ENCODE data around the gene CTNND2. TPM values are rescaled to one million over a fixed set of nuclear protein-coding genes. Genes with fewer than 3 reads are reported as not detected.

Gene CTNND2
- total RNA-seq, 1 donor from 2014 or later = 2.5 TPM

- Mint-ChIP-seq H3K9me3 (ENCODE audit: unreplicated experiment) (peaks cover 4% of the 10 kb centered on the region), H3K27me3 (ENCODE audit: unreplicated experiment) (no peaks in the 10 kb centered on the region), H3K4me3 (ENCODE audit: unreplicated experiment) (no peak overlapping the region), H3K27ac (ENCODE audit: unreplicated experiment) (no peak overlapping the region), H3K4me1 (ENCODE audit: unreplicated experiment) (no peaks in the 10 kb centered on the region), H3K36me3 (ENCODE audit: unreplicated experiment) (no peaks in the 10 kb centered on the region)
- DNase-seq (ENCODE audit: extremely low spot score, unreplicated experiment) = no peak
- TF ChIP-seq CTCF (IDR thresholded peaks at IDR 0.05) = no peak
Observed at GRCh38 chr5:11502783-11503182, 401.5 kb downstream of the CTNND2 start.

- Mint-ChIP-seq H3K9me3 (ENCODE audit: unreplicated experiment) (no peaks in the 10 kb centered on the region), H3K4me1 (ENCODE audit: unreplicated experiment) (no peaks in the 10 kb centered on the region)
Observed at GRCh38 chr5:11497651-11498050, 406.6 kb downstream of the CTNND2 start.

GRCh38 chr5:11496137-11496719 is 408.0 kb downstream of the CTNND2 start:
- TF ChIP-seq CTCF (IDR thresholded peaks at IDR 0.05) = no peak
- no peak overlapping the region for H3K27ac Mint-ChIP-seq (ENCODE audit: unreplicated experiment)
- H3K9me3 Mint-ChIP-seq (ENCODE audit: unreplicated experiment) = no peaks in the 10 kb centered on the region
- no peaks in the 10 kb centered on the region for H3K36me3 Mint-ChIP-seq (ENCODE audit: unreplicated experiment)
- DNase-seq (ENCODE audit: extremely low spot score, unreplicated experiment) = no peak
- H3K4me1 Mint-ChIP-seq (ENCODE audit: unreplicated experiment) = no peaks in the 10 kb centered on the region
- no peaks in the 10 kb centered on the region for H3K27me3 Mint-ChIP-seq (ENCODE audit: unreplicated experiment)
- no peak overlapping the region for H3K4me3 Mint-ChIP-seq (ENCODE audit: unreplicated experiment)

More at GRCh38 chr5:11497651-11498050, 406.6 kb downstream of the CTNND2 start:
- H3K36me3 Mint-ChIP-seq (ENCODE audit: unreplicated experiment) = no peaks in the 10 kb centered on the region
- no peak overlapping the region for H3K4me3 Mint-ChIP-seq (ENCODE audit: unreplicated experiment)
- DNase-seq (ENCODE audit: extremely low spot score, unreplicated experiment) = no peak
- no peak for TF ChIP-seq CTCF (IDR thresholded peaks at IDR 0.05)
- no peaks in the 10 kb centered on the region for H3K27me3 Mint-ChIP-seq (ENCODE audit: unreplicated experiment)
- H3K27ac Mint-ChIP-seq (ENCODE audit: unreplicated experiment) = no peak overlapping the region

GRCh38 chr5:11494340-11494739 is 409.9 kb downstream of the CTNND2 start:
- Mint-ChIP-seq H3K27me3 (ENCODE audit: unreplicated experiment) (no peaks in the 10 kb centered on the region), H3K36me3 (ENCODE audit: unreplicated experiment) (no peaks in the 10 kb centered on the region), H3K4me1 (ENCODE audit: unreplicated experiment) (no peaks in the 10 kb centered on the region), H3K4me3 (ENCODE audit: unreplicated experiment) (no peak overlapping the region), H3K27ac (ENCODE audit: unreplicated experiment) (no peak overlapping the region), H3K9me3 (ENCODE audit: unreplicated experiment) (no peaks in the 10 kb centered on the region)
- DNase-seq (ENCODE audit: extremely low spot score, unreplicated experiment) = no peak
- peak; percentile 48 for TF ChIP-seq CTCF (IDR thresholded peaks at IDR 0.05)

GRCh38 chr5:11491404-11492075 is 412.7 kb downstream of the CTNND2 start:
- Mint-ChIP-seq H3K9me3 (ENCODE audit: unreplicated experiment) (no peaks in the 10 kb centered on the region), H3K27me3 (ENCODE audit: unreplicated experiment) (peaks cover 2% of the 10 kb centered on the region), H3K4me1 (ENCODE audit: unreplicated experiment) (no peaks in the 10 kb centered on the region), H3K36me3 (ENCODE audit: unreplicated experiment) (no peaks in the 10 kb centered on the region), H3K4me3 (ENCODE audit: unreplicated experiment) (no peak overlapping the region), H3K27ac (ENCODE audit: unreplicated experiment) (no peak overlapping the region)
- no peak for TF ChIP-seq CTCF (IDR thresholded peaks at IDR 0.05)
- DNase-seq (ENCODE audit: extremely low spot score, unreplicated experiment) = no peak
